Mucosa of gallbladder (tissue), 1 donor: ENCODE measurements around the gene ASB9. TPM values are rescaled to one million over a fixed set of nuclear protein-coding genes. Genes with fewer than 3 reads are reported as not detected.

Source experiments
- total RNA-seq: library from RNA; stranded (reverse); gene quantifications from one replicate; pipeline ENCODE4 v1.2.1, GENCODE V29; 2021
- donor health status: DM: no; HTN: no; CAD: no.

The ASB9 gene
- total RNA-seq, 1 donor from 2014 or later: 2.9 TPM

Other genes with a start within 250 kb of the ASB9 start
- not detected for gene ASB11, start 45.6 kb upstream of the ASB9 start, total RNA-seq
- 15.8 TPM for gene PIGA, start 65.4 kb upstream of the ASB9 start, total RNA-seq
- 3.2 TPM for gene VEGFD, start 114.3 kb upstream of the ASB9 start, total RNA-seq
- gene PIR, start 223.2 kb upstream of the ASB9 start, total RNA-seq: 25.1 TPM
- gene BMX, start 230.7 kb upstream of the ASB9 start, total RNA-seq: 3.7 TPM